GM12864 (cell line): ENCODE results near the gene C18orf63.
"Not testable (repeated sequence)": the region's sequence is repeated elsewhere in the genome, so short reads cannot be mapped to it uniquely, and the experiment has no call there.

Experiments used
- DNase-seq: peaks from one replicate; pipeline ENCODE4 v3.0.0-alpha.2; 2011; ENCODE audit warnings: low read depth
- H3K4me3 ChIP-seq: 2 replicates; pipeline ENCODE4 v1.5.1; 2011; ENCODE audit warnings: mild to moderate bottlenecking, low read depth, low read length, control low read depth
- TF ChIP-seq, protein P1 (sequence below): IDR thresholded peaks from 2 replicates; pipeline ENCODE4 v1.5.1; 2011; ENCODE audit warnings: low read depth, mild to moderate bottlenecking, moderate library complexity, low read length, control low read depth, inconsistent platforms; ENCODE audit errors: missing control alignments

C18orf63 gene

DNA sequence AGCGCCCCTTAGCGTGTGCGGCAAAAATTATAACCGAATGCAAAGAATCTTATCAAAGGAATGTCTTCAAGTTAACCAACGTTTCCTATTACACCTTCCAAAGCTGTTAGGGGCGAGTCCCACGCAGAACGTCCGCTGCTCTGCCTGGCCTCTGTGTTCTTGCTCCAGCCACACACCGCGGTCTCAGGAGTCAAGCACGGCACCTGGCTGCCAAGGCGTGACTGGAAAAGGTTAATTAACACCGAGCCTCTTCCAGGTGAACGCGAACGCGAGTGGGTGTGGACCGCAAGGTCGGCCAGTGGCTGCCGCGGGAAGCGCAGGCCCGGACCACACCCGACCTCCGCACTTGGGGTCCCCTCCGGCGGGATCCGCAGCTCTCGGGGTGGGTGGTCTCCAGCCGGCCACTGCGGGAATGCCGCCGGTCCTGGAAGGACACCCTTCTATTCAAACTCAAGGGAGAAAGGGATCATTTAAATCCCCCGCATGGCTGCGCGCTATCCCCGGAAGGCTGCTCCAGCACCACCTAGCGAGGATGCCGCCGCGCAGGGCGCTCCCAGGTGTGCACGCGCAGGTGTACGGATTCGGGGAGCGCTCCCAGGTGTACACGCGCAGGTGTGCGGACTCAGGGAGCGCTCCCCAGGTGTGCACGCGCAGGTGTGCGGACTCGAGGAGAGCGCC is 24.7 kb upstream of the C18orf63 start:
- DNase-seq: no peak
- TF ChIP-seq, protein P1, sequence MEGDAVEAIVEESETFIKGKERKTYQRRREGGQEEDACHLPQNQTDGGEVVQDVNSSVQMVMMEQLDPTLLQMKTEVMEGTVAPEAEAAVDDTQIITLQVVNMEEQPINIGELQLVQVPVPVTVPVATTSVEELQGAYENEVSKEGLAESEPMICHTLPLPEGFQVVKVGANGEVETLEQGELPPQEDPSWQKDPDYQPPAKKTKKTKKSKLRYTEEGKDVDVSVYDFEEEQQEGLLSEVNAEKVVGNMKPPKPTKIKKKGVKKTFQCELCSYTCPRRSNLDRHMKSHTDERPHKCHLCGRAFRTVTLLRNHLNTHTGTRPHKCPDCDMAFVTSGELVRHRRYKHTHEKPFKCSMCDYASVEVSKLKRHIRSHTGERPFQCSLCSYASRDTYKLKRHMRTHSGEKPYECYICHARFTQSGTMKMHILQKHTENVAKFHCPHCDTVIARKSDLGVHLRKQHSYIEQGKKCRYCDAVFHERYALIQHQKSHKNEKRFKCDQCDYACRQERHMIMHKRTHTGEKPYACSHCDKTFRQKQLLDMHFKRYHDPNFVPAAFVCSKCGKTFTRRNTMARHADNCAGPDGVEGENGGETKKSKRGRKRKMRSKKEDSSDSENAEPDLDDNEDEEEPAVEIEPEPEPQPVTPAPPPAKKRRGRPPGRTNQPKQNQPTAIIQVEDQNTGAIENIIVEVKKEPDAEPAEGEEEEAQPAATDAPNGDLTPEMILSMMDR: no peak
- peak overlapping the region; percentile 82 for H3K4me3 ChIP-seq

DNA sequence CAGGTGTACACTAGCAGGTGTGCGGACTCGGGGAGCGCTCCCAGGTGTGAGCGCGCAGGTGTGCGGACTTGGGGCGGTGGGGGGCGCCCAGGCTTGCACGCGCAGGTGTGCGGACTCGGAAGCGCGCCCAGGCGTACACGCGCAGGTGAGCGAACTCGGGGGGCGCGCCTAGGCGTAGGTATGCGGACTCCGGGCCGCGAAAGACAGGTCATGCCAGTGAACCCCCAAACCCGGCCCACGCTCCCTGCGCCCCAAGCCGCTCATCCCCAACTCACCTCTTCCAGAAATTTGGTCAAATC is 24.2 kb upstream of the C18orf63 start:
- TF ChIP-seq, protein P1: no peak
- DNase-seq: no peak
- peak overlapping the region; percentile 82 for H3K4me3 ChIP-seq

DNA sequence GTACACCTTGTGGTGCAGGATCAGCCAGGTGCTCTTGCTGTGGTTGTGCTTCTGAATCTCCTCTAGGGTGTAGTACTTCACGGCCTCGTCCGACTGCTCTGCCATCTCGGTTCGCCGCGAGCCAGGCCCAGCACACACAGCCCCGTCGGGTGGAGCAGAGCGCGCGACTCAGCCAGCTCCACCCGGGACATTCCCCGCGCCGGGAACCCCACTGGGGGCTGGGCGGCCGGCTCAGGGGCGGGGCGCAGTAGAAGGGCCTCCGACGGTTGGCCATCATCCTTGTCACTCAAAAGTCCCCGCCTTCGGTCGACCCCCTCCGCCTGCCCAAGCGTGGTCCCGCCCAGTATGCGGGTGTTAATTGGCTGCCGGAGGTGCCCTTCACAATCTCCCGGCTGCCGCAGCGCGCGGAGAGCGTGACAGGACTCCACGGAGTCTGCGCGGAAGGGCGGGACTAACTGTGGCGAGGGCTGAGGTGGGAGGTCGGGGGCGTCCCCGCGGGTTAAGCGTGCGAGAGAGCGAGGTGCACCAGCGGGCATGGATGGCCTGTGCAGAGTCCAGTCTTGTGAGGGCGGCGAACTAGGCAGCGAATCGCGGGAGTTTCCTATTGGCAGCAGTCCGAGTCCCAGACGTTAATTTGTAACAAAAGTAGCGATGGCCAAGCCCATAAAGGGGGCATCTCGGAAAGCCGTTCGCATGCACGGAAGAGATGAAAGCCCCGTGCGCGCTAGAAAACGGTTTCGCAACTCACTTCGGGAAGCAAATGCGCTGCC is 23.7 kb upstream of the C18orf63 start, which contains the start of gene CYB5A:
TSS of gene CYB5A (minus strand) at position 193 of the 770 bp plus-strand sequence. CDS start at position 105, 88 bp downstream.
- TF ChIP-seq, protein P1: peak; percentile 18
- DNase-seq: peak; percentile 89
- peak within 1 kb of the TSS; percentile 82 for H3K4me3 ChIP-seq

DNA sequence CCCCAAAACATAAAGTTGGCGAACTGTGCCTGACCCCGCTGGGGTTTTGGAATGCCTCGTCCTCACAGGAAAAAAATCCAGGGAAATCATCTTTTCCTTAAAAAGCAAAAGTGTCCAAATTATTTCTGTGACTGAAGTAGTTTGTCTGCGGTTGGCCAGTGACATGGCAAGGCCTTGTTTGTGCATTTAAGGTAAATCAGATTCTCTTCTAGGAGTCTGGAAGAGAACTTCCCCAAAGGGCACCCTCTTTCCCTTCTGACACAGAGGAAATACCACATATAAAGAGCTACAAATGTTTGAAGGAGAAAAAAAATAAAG is 23.1 kb upstream of the C18orf63 start:
- no peak for DNase-seq
- peak overlapping the region; percentile 82 for H3K4me3 ChIP-seq
- TF ChIP-seq, protein P1: no peak

DNA sequence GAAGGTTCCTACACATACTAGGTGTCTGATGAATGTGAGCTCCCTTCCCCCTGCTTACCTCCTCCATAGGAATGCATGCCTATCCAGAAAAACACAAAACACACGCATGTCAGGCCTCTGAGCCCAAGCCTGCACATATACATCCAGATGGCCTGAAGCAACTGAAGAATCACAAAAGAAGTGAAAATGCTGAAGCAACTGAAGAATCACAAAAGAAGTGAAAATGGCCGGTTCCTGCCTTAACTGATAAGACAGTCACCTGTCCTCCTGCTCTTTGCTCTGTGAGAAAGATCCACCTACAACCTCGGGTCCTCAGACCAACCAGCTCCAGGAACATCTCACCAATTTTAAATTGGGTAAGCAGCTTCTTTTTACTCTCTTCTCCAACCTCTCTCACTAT is 22.7 kb upstream of the C18orf63 start:
- not testable (repeated sequence) for H3K4me3 ChIP-seq

DNA sequence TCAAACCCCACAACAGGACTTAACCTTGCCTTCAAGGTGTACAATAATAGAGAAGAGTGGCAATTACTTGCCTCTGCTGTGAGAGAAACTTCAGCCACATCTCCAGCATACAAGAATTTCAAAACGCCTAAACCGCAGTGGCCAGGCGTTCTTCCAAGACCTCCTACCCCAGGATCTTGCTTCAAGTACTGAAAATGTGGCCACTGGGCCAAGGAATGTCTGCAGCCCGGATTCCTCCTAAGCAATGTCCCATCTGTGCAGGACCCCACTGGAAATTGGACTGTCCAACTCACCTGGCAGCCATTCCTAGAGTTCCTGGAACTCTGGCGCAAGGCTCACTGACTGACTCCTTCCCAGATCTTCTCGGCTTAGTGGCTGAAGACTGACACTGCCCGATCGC is 21.1 kb upstream of the C18orf63 start:
- TF ChIP-seq, protein P1: no peak
- no peak for DNase-seq
- H3K4me3 ChIP-seq: no peak overlapping the region

More for the DNA sequence above, 22.7 kb upstream of the C18orf63 start:
- DNase-seq: not testable (repeated sequence)

DNA sequence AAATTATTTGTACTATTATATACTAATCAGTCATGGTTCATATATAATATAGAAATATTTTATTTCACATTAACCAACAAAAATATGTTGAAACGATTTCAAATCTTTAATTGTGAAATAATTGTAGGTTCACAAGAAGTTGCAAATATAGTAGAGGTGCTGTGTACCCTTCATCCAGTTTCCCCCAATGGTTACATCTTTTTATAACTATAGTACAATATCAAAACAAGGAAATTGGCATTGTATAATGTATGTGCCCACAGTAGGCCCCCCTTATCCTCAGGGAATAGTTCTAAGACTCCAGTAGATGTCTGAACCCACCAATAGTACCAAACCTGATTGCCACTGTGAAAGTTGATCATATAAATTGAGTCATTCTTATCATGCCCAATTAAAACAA is 16.5 kb upstream of the C18orf63 start:
- DNase-seq: no peak
- TF ChIP-seq, protein P1: no peak
- no peak overlapping the region for H3K4me3 ChIP-seq
